ENCODE data around the gene RHBDL1. TPM values are rescaled to one million over a fixed set of nuclear protein-coding genes. Genes with fewer than 3 reads are reported as not detected.

RHBDL1 gene
- total and polyA plus RNA-seq, 10 of the 15 experiments (the other 5 are each of a cell fraction or from before 2014, with no cell fraction given) = 0.04 to 1.3 (median 0.65) TPM; not detected in 5

- TF ChIP-seq BCLAF1 (IDR thresholded peaks at IDR 0.05) = no peak
- TF ChIP-seq SMAD1 (IDR thresholded peaks at IDR 0.05; ENCODE audit: low read depth, partially characterized antibody) = no peak
- no peak for TF ChIP-seq ZNF274 (IDR thresholded peaks at IDR 0.05; ENCODE audit: insufficient read depth, insufficient read length)
- no peak for TF ChIP-seq ZZZ3 (IDR thresholded peaks at IDR 0.05; ENCODE audit: control insufficient read depth, insufficient read length, low read depth)
- TF ChIP-seq MLLT1 (IDR thresholded peaks at IDR 0.05) = peak; percentile 64
- peak; percentile 67; the same call in 1 of the 2 replicates for TF ChIP-seq ELK1 (IDR thresholded peaks at IDR 0.05; ENCODE audit: low read depth, low read length)
- no peak for TF ChIP-seq YBX1 (IDR thresholded peaks at IDR 0.05)
- TF ChIP-seq CEBPZ (IDR thresholded peaks at IDR 0.05; ENCODE audit: low read depth, low read length) = no peak
- TF ChIP-seq PBX3 (IDR thresholded peaks at IDR 0.05; ENCODE audit: insufficient replicate concordance, low read depth, low read length) = no peak
- TF ChIP-seq JUNB (IDR thresholded peaks at IDR 0.05) = no peak
- TF ChIP-seq RELA (IDR thresholded peaks at IDR 0.05; ENCODE audit: borderline replicate concordance, partially characterized antibody) = peak; percentile 17
- TF ChIP-seq USF1 (IDR thresholded peaks at IDR 0.05; ENCODE audit: borderline replicate concordance, extremely low read length, insufficient read depth, low read depth, low read length) = no peak
- no peak for TF ChIP-seq EZH2 (IDR thresholded peaks at IDR 0.05; ENCODE audit: borderline replicate concordance, control insufficient read depth, low read depth, low read length)
- TF ChIP-seq PAX8 (IDR thresholded peaks at IDR 0.05) = no peak
- TF ChIP-seq MTA3 (IDR thresholded peaks at IDR 0.05; ENCODE audit: borderline replicate concordance, low read length) = no peak
- TF ChIP-seq GATAD2B (conservative IDR thresholded peaks at IDR 0.05; ENCODE audit: low read depth) = peak; percentile 14; the same call in 1 of the 2 replicates
Observed at GRCh38 chr16:636206-637080, 39.0 kb upstream of the RHBDL1 start, which contains the start of gene METTL26 (continued).
